Hematopoietic multipotent progenitor cell (in vitro differentiated cells): Measurements from ENCODE around the gene FAF1. TPM values are rescaled to one million over a fixed set of nuclear protein-coding genes. Genes with fewer than 3 reads are reported as not detected.

ENCODE experiments used
- DNase-seq, 3 donors: peaks; one replicate each; pipeline ENCODE4 v3.0.0-alpha.2; 2011 to 2015; ENCODE audit warnings: low read depth in 2 of 3, low spot score in 2 of 3
- total RNA-seq: library from RNA; depleted of rRNA; stranded (reverse); fragments of >200 nt; gene quantifications from one replicate; pipeline ENCODE4 v1.2.3, GENCODE V29; 2012

Gene FAF1
- total RNA-seq, 1 donor: 14.0 TPM

GRCh38 chr1:50659107-50659662, 300.9 kb downstream of the FAF1 start:
- no peak for DNase-seq

GRCh38 chr1:50658459-50659076, 301.5 kb downstream of the FAF1 start:
- DNase-seq: no peak

- no peak for DNase-seq
Measured at GRCh38 chr1:50656931-50657330, 303.1 kb downstream of the FAF1 start.

- DNase-seq: no peak
Measured at GRCh38 chr1:50651476-50652263, 308.4 kb downstream of the FAF1 start.

GRCh38 chr1:50646526-50646925, 313.5 kb downstream of the FAF1 start:
- no peak for DNase-seq

- no peak for DNase-seq
Measured at GRCh38 chr1:50645139-50645538, 314.9 kb downstream of the FAF1 start.

GRCh38 chr1:50644447-50645105, 315.5 kb downstream of the FAF1 start:
- no peak for DNase-seq

- no peak for DNase-seq
Measured at GRCh38 chr1:50637460-50637859, 322.6 kb downstream of the FAF1 start.

GRCh38 chr1:50634251-50634650, 325.8 kb downstream of the FAF1 start:
- no peak for DNase-seq

- DNase-seq: no peak
Measured at GRCh38 chr1:50633465-50633864, 326.6 kb downstream of the FAF1 start.

- no peak for DNase-seq
Measured at GRCh38 chr1:50631161-50631560, 328.9 kb downstream of the FAF1 start.

GRCh38 chr1:50622259-50622658, 337.8 kb downstream of the FAF1 start:
- DNase-seq: no peak

GRCh38 chr1:50620680-50621329, 339.3 kb downstream of the FAF1 start:
- DNase-seq: peak in 1 of 3 donors; percentile 3

- DNase-seq: no peak
Measured at GRCh38 chr1:50615036-50615750, 344.9 kb downstream of the FAF1 start.

- DNase-seq: no peak
Measured at GRCh38 chr1:50611675-50612074, 348.4 kb downstream of the FAF1 start.

- no peak for DNase-seq
Measured at GRCh38 chr1:50610563-50610962, 349.5 kb downstream of the FAF1 start.

- DNase-seq: no peak
Measured at GRCh38 chr1:50609508-50609907, 350.6 kb downstream of the FAF1 start.

- peak in 2 of 3 donors; percentile 32 to 72 for DNase-seq
Measured at GRCh38 chr1:50605186-50605875, 354.7 kb downstream of the FAF1 start.

- DNase-seq: no peak
Measured at GRCh38 chr1:50604580-50604979, 355.5 kb downstream of the FAF1 start.
